Measurements from ENCODE around the gene ZNF317.

The ZNF317 gene

DNA sequence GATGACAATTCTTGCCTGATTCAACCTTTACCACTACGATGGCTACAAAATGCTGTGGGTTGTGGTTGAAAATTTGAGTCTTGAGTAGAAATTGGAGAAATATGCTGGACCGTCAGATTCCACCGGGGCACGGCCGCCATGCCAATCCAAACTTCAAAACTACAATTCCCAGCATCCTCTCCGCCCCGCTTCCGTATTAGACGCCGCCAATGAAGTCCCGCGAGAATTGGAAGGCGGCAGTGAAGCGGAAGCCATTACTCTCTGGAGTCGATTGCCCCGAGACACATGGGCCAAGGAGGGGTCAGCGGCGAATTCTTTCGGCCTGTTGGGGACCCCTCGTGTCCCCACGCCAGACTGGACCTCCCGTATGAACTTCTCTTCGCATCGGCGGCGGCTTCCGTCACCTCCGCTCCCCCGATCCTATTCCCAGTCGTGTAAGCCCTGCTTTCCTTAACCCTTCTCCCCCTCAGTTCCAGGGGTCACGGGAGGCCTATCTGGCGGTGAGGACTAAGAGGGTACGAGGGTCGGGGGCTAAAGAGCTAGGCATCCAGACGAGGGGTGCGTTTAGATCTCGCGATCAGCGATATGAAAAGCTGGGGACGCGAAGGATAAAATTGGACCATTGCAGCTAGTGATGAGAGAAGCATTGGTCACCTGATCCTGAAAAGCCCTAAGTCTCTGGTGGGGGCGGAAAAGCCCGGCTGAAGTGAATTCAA lies at the start of gene ZNF317:
TSS of gene ZNF317 (plus strand) at position 239 of the 716 bp plus-strand sequence. CDS start 15,620 bp downstream, outside the sequence.
- Histone ChIP-seq H3K27me3 (replicated peaks; ENCODE audit: insufficient read depth, low read length) (no peaks in the 10 kb centered on the region), H2AFZ (ENCODE audit: low read length) (peak within 1 kb of the TSS; percentile 98), H3K4me3 (ENCODE audit: low read length) (peak within 1 kb of the TSS; percentile 96), H3K27ac (ENCODE audit: low read length) (peak within 1 kb of the TSS; percentile 33; the same call in 1 of the 2 replicates), H3K9me2 (replicated peaks; ENCODE audit: insufficient read depth, low read length) (no peaks in the 10 kb centered on the region), H3K79me2 (ENCODE audit: low read length) (peaks cover 51% of the 10 kb centered on the region), H3K4me1 (ENCODE audit: low read length) (0 out of 2 replicates have a peak, but pooled peaks cover 9% of the 10 kb centered on the region), H3K36me3 (replicated peaks; ENCODE audit: insufficient read depth, low read length) (peaks cover 12% of the 10 kb centered on the region), H3K9me3 (replicated peaks; ENCODE audit: insufficient read depth, low read length) (0 out of 2 replicates have a peak, but pooled peaks cover 4% of the 10 kb centered on the region), H3K9ac (ENCODE audit: low read length) (peak within 1 kb of the TSS; percentile 94), H3F3A (ENCODE audit: insufficient read depth, low read length) (no peaks in the 10 kb centered on the region), H3K4me2 (ENCODE audit: low read depth, low read length) (peak within 1 kb of the TSS; percentile 78), H4K20me1 (ENCODE audit: insufficient read depth, low read length) (no peaks in the 10 kb centered on the region)
- DNase-seq = peak; percentile 95
- TF ChIP-seq, protein P1, sequence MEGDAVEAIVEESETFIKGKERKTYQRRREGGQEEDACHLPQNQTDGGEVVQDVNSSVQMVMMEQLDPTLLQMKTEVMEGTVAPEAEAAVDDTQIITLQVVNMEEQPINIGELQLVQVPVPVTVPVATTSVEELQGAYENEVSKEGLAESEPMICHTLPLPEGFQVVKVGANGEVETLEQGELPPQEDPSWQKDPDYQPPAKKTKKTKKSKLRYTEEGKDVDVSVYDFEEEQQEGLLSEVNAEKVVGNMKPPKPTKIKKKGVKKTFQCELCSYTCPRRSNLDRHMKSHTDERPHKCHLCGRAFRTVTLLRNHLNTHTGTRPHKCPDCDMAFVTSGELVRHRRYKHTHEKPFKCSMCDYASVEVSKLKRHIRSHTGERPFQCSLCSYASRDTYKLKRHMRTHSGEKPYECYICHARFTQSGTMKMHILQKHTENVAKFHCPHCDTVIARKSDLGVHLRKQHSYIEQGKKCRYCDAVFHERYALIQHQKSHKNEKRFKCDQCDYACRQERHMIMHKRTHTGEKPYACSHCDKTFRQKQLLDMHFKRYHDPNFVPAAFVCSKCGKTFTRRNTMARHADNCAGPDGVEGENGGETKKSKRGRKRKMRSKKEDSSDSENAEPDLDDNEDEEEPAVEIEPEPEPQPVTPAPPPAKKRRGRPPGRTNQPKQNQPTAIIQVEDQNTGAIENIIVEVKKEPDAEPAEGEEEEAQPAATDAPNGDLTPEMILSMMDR (IDR thresholded peaks at IDR 0.05; ENCODE audit: low read length) = no peak
- TF ChIP-seq EZH2phosphoT487 (IDR thresholded peaks at IDR 0.05; ENCODE audit: low read length) (no peak), EZH2 (optimal IDR thresholded peaks at IDR 0.05; ENCODE audit: low read depth, low read length) (no peak)

DNA sequence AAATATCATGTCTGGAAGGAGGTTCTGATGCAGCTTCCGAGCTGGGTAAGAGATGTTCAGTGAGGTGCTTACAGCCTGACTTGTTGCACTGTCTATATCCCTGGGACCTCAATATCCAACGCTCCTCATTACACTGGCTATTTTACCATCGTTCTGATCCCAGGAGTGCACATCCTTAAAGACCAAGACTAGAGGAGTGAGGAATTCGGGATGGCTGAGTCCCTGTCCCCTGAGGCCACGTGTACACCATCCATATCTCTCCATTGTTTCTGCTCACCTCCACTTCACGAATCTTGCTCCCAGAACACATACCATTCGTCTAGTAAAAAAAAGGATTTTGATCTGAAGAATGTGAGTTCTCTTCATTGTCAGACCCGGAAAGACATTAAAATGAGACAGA lies 32.8 kb upstream of the ZNF317 start, which contains the start of gene OR7G2:
TSS of gene OR7G2 (minus strand) at position 101 of the 400 bp plus-strand sequence. CDS start 4,232 bp downstream, outside the sequence.
- H3K27me3 ChIP-seq (replicated peaks; ENCODE audit: insufficient read depth, low read length) = peaks cover 38% of the 10 kb centered on the region
- H3K79me2 ChIP-seq (ENCODE audit: low read length) = no peaks in the 10 kb centered on the region
- H3K4me3 ChIP-seq (ENCODE audit: low read length) = no peak within 1 kb of the TSS
- no peak for TF ChIP-seq EZH2 (optimal IDR thresholded peaks at IDR 0.05; ENCODE audit: low read depth, low read length)
- no peak for TF ChIP-seq EZH2phosphoT487 (IDR thresholded peaks at IDR 0.05; ENCODE audit: low read length)
- TF ChIP-seq, protein P1 (IDR thresholded peaks at IDR 0.05; ENCODE audit: low read length) = no peak
- no peak within 1 kb of the TSS for H2AFZ ChIP-seq (ENCODE audit: low read length)
- no peaks in the 10 kb centered on the region for H3F3A ChIP-seq (ENCODE audit: insufficient read depth, low read length)
- H4K20me1 ChIP-seq (ENCODE audit: insufficient read depth, low read length) = no peaks in the 10 kb centered on the region
- H3K9me3 ChIP-seq (replicated peaks; ENCODE audit: insufficient read depth, low read length) = no peaks in the 10 kb centered on the region
- no peak within 1 kb of the TSS for H3K4me2 ChIP-seq (ENCODE audit: low read depth, low read length)
- no peaks in the 10 kb centered on the region for H3K4me1 ChIP-seq (ENCODE audit: low read length)
- no peak within 1 kb of the TSS for H3K9ac ChIP-seq (ENCODE audit: low read length)
- no peaks in the 10 kb centered on the region for H3K36me3 ChIP-seq (replicated peaks; ENCODE audit: insufficient read depth, low read length)
- H3K9me2 ChIP-seq (replicated peaks; ENCODE audit: insufficient read depth, low read length) = no peaks in the 10 kb centered on the region
- no peak for DNase-seq
- no peak within 1 kb of the TSS for H3K27ac ChIP-seq (ENCODE audit: low read length)

DNA sequence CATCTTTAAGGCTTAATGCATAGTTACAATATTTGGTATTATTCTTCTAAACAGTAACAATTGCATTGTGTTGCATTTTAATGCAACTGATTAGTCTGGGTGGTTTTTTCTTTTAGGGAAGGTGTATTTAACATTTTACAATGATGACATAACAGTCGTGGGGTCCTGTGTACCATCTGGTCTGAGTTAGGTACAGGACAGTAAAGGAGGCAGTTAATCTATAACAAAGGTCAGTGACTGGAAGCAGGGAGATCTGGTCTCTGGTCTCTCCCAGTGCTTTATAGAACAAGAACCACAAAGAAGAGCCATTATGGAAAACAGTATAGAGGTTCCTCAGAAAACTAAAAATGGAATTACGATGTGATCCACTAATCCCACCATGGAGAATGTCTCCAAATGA lies 30.2 kb upstream of the ZNF317 start:
- Histone ChIP-seq H2AFZ (ENCODE audit: low read length) (no peak overlapping the region), H3K79me2 (ENCODE audit: low read length) (no peaks in the 10 kb centered on the region), H3F3A (ENCODE audit: insufficient read depth, low read length) (no peaks in the 10 kb centered on the region), H3K27ac (ENCODE audit: low read length) (no peak overlapping the region), H3K4me1 (ENCODE audit: low read length) (no peaks in the 10 kb centered on the region), H4K20me1 (ENCODE audit: insufficient read depth, low read length) (no peaks in the 10 kb centered on the region), H3K9me3 (replicated peaks; ENCODE audit: insufficient read depth, low read length) (no peaks in the 10 kb centered on the region), H3K4me3 (ENCODE audit: low read length) (no peak overlapping the region), H3K36me3 (replicated peaks; ENCODE audit: insufficient read depth, low read length) (no peaks in the 10 kb centered on the region), H3K27me3 (replicated peaks; ENCODE audit: insufficient read depth, low read length) (peaks cover 28% of the 10 kb centered on the region), H3K4me2 (ENCODE audit: low read depth, low read length) (no peak overlapping the region), H3K9ac (ENCODE audit: low read length) (no peak overlapping the region), H3K9me2 (replicated peaks; ENCODE audit: insufficient read depth, low read length) (no peaks in the 10 kb centered on the region)
- no peak for TF ChIP-seq EZH2 (optimal IDR thresholded peaks at IDR 0.05; ENCODE audit: low read depth, low read length)
- TF ChIP-seq EZH2phosphoT487 (IDR thresholded peaks at IDR 0.05; ENCODE audit: low read length) = no peak
- TF ChIP-seq, protein P1 (IDR thresholded peaks at IDR 0.05; ENCODE audit: low read length) = no peak
- no peak for DNase-seq

Measured in MM.1S (cell line).